ENCODE results near the gene DNAJB2.

DNAJB2 gene

DNA sequence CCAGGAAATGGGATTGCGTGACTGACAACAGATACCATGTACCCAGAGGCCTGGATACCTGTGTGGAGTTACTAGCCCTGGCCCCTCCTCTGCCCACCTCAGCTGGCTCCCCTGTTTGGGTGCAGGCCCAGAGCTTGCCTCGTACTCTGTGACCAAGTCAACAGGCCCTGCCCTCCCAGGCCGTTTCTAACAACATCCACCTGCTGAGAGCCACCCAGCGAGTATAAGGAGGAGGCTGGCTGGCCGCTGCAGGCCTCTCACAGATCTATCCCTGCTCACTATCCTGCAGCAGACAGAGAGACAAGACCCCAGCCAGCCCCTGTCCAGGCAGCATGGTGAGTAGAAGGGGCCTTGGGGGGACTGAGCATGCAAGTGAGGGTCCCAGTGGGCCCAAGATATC, 12.9 kb upstream of the DNAJB2 start:
- Histone ChIP-seq H3K36me3 (ENCODE audit: control insufficient read depth, insufficient read depth, low read length) (no peaks in the 10 kb centered on the region), H3K4me3 (replicated peaks; ENCODE audit: low read depth, low read length) (no peak overlapping the region), H3K27me3 (replicated peaks; ENCODE audit: control insufficient read depth, insufficient read depth, low read length) (no peaks in the 10 kb centered on the region)
- no peak for DNase-seq (ENCODE audit: extremely low read depth, insufficient read length)
- TF ChIP-seq, protein P1, sequence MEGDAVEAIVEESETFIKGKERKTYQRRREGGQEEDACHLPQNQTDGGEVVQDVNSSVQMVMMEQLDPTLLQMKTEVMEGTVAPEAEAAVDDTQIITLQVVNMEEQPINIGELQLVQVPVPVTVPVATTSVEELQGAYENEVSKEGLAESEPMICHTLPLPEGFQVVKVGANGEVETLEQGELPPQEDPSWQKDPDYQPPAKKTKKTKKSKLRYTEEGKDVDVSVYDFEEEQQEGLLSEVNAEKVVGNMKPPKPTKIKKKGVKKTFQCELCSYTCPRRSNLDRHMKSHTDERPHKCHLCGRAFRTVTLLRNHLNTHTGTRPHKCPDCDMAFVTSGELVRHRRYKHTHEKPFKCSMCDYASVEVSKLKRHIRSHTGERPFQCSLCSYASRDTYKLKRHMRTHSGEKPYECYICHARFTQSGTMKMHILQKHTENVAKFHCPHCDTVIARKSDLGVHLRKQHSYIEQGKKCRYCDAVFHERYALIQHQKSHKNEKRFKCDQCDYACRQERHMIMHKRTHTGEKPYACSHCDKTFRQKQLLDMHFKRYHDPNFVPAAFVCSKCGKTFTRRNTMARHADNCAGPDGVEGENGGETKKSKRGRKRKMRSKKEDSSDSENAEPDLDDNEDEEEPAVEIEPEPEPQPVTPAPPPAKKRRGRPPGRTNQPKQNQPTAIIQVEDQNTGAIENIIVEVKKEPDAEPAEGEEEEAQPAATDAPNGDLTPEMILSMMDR (IDR thresholded peaks at IDR 0.05; ENCODE audit: insufficient read depth, low read length, poor library complexity, severe bottlenecking), result no peak

DNA sequence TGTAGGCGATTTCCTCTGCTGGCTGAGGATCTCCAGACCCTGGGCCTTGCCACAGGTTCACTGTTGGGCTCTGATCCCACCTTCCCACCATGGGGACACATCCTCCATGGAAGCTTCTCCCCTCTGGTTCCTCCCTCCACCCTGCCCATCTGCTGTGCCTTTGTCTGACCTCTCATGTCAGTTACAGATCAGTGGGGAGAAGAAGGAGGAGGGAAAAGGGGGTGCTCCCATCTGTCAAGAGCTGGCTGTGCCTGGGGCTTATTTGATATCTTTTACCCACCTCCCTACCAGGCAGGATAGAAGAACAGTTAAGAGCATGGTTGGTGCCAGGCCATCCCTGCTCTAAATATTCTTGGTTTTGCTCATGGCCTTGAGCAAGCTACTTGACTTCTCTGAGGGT, 12.3 kb upstream of the DNAJB2 start:
- Histone ChIP-seq H3K36me3 (ENCODE audit: control insufficient read depth, insufficient read depth, low read length) (no peaks in the 10 kb centered on the region), H3K4me3 (replicated peaks; ENCODE audit: low read depth, low read length) (no peak overlapping the region), H3K27me3 (replicated peaks; ENCODE audit: control insufficient read depth, insufficient read depth, low read length) (no peaks in the 10 kb centered on the region)
- TF ChIP-seq, protein P1 (IDR thresholded peaks at IDR 0.05; ENCODE audit: insufficient read depth, low read length, poor library complexity, severe bottlenecking), result no peak
- DNase-seq (ENCODE audit: extremely low read depth, insufficient read length), result no peak

DNA sequence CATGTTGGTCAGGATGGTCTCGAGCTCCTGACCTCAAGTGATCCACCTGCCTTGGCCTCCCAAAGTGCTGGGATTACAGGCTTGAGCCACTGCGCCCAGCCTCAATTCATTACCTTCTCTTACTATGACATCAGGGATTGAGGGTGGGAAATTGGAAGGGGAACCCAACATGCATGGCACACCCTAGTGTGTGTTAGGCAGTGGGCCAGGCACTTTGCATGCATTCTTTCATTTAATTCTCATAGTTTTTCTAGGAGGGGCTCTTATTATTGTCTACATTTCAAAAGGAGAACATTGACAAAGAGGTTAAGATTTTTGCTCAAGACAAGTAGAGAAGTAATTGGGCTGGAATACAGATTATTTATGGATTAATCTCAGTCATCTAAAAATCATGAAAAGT, 10.9 kb upstream of the DNAJB2 start:
- H3K36me3 ChIP-seq (ENCODE audit: control insufficient read depth, insufficient read depth, low read length), result no peaks in the 10 kb centered on the region
- H3K4me3 ChIP-seq (replicated peaks; ENCODE audit: low read depth, low read length), result no peak overlapping the region
- H3K27me3 ChIP-seq (replicated peaks; ENCODE audit: control insufficient read depth, insufficient read depth, low read length), result no peaks in the 10 kb centered on the region
- TF ChIP-seq, protein P1 (IDR thresholded peaks at IDR 0.05; ENCODE audit: insufficient read depth, low read length, poor library complexity, severe bottlenecking), result no peak
- no peak for DNase-seq (ENCODE audit: extremely low read depth, insufficient read length)

DNA sequence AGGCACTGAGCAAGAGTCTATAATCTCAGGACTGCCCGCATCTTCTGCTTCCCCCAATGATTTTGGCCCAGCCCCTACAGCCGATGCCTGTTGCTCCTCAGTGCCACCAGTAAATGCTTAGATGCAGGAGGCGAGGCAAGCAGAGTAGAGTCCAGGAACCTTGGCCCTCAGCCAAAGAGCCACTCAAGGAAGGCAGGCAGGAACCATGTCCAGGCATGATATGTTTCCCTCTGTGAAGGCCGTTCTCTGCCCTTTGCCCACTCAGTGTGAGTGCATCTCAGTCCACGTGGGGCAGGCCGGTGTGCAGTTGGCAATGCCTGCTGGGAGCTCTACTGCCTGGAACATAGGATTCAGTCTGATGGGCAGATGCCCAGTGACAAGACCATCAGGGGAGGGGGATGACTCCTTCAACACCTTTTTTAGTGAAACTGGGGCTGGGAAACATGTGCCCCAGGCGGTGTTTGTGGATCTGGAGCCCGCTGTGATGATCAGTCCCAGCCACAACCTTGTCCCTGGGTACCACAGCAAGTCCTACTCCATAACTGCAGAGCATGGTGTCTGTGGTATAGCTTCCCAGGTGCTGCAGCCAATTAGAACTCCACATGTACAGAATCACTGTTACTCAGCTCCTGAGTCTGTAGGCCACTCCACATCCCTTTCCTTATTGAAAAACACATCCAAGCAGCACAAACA, 9.7 kb upstream of the DNAJB2 start:
- TF ChIP-seq, protein P1 (IDR thresholded peaks at IDR 0.05; ENCODE audit: insufficient read depth, low read length, poor library complexity, severe bottlenecking), result no peak
- Histone ChIP-seq H3K4me3 (replicated peaks; ENCODE audit: low read depth, low read length) (no peak overlapping the region), H3K27me3 (replicated peaks; ENCODE audit: control insufficient read depth, insufficient read depth, low read length) (no peaks in the 10 kb centered on the region), H3K36me3 (ENCODE audit: control insufficient read depth, insufficient read depth, low read length) (no peaks in the 10 kb centered on the region)
- no peak for DNase-seq (ENCODE audit: extremely low read depth, insufficient read length)

DNA sequence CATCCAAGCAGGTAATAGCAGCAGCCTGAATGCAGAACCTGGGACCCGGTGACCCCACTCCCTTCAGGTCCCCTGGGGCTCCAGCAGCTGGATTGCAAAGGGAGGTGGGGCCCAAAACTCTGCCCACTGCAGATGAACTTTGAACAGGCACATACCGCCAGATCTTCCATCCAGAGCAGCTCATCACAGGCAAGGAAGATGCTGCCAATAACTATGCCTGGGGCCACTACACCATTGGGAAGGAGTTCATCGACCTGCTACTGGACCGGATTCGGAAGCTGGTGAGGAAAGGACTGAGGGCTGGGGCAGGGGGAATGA, 9.2 kb upstream of the DNAJB2 start:
- DNase-seq (ENCODE audit: extremely low read depth, insufficient read length), result no peak
- H3K27me3 ChIP-seq (replicated peaks; ENCODE audit: control insufficient read depth, insufficient read depth, low read length), result no peaks in the 10 kb centered on the region
- TF ChIP-seq, protein P1 (IDR thresholded peaks at IDR 0.05; ENCODE audit: insufficient read depth, low read length, poor library complexity, severe bottlenecking), result no peak
- no peak overlapping the region for H3K4me3 ChIP-seq (replicated peaks; ENCODE audit: low read depth, low read length)
- no peaks in the 10 kb centered on the region for H3K36me3 ChIP-seq (ENCODE audit: control insufficient read depth, insufficient read depth, low read length)

DNA sequence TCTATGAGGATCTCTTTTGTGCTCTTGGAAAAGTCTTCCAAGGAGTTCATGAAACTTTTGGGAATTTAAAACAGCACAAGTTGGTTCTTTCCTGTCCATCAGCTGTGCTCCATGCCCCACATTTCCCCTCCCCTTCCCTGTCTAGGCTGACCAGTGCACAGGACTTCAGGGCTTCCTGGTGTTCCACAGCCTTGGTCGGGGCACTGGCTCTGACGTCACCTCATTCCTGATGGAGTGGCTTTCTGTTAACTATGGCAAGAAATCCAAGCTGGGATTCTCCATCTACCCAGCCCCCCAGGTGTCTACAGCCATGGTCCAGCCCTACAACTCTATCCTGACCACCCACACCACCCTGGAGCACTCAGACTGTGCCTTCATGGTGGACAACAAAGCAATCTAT, 8.1 kb upstream of the DNAJB2 start:
- no peaks in the 10 kb centered on the region for H3K36me3 ChIP-seq (ENCODE audit: control insufficient read depth, insufficient read depth, low read length)
- no peak overlapping the region for H3K4me3 ChIP-seq (replicated peaks; ENCODE audit: low read depth, low read length)
- DNase-seq (ENCODE audit: extremely low read depth, insufficient read length), result no peak
- H3K27me3 ChIP-seq (replicated peaks; ENCODE audit: control insufficient read depth, insufficient read depth, low read length), result no peaks in the 10 kb centered on the region
- TF ChIP-seq, protein P1 (IDR thresholded peaks at IDR 0.05; ENCODE audit: insufficient read depth, low read length, poor library complexity, severe bottlenecking), result no peak

Measured in GM06990 (cell line).